Common myeloid progenitor, CD34-positive (primary cell): Measurements from ENCODE around the gene ACAD10.
"Not testable (repeated sequence)": the region's sequence is repeated elsewhere in the genome, so short reads cannot be mapped to it uniquely, and the experiment has no call there.

Experiments used
- CTCF ChIA-PET: fragments of 350-600 bp; sonication (Branson Sonifier 250); formaldehyde crosslinking; loops from one replicate; lab custom pipeline; 2021; ENCODE audit warnings: antibody characterized with exemption; lab: Charles Lee
- POLR2A ChIA-PET: fragments of 350-600 bp; sonication (Branson Sonifier 250); formaldehyde crosslinking; loops from one replicate; lab custom pipeline; 2021; ENCODE audit warnings: antibody characterized with exemption; lab: Charles Lee
- DNase-seq, 3 donors: peaks; one replicate each; pipeline versions ENCODE4 v3.0.0 to v3.0.0-alpha.2; 2013
- H3K27ac ChIP-seq, 2 experiments: 1 replicate in 1 of 2; 2 replicates in 1 of 2; pipeline ENCODE4 v1.7.0; 2013; ENCODE audit warnings: inconsistent platforms in 2 of 2, low read length in 2 of 2, mild to moderate bottlenecking in 2 of 2, low read depth in 1 of 2, moderate library complexity in 1 of 2; ENCODE audit not compliant: severe bottlenecking in 2 of 2, insufficient read depth in 1 of 2, poor library complexity in 1 of 2
- H3K27me3 ChIP-seq, 5 experiments: replicated peaks in 2 of 5; 1 replicate in 3 of 5; 2 replicates in 2 of 5; pipeline versions ENCODE4 v1.6.1 to v1.7.0; 2013; ENCODE audit warnings: low read length in 4 of 5, mild to moderate bottlenecking in 2 of 5, moderate library complexity in 2 of 5, inconsistent platforms in 1 of 5; ENCODE audit not compliant: insufficient read depth in 5 of 5, control insufficient read depth in 4 of 5
- H3K36me3 ChIP-seq, 4 experiments: 1 replicate in 2 of 4; 2 replicates in 2 of 4; pipeline versions ENCODE4 v1.6.1 to v1.7.0; 2013; ENCODE audit warnings: low read length in 3 of 4, control low read depth in 1 of 4, mild to moderate bottlenecking in 1 of 4; ENCODE audit not compliant: control insufficient read depth in 4 of 4, insufficient read depth in 4 of 4
- H3K4me1 ChIP-seq, 4 experiments: 1 replicate in 3 of 4; 2 replicates in 1 of 4; pipeline versions ENCODE4 v1.6.1 to v1.7.1; 2013; ENCODE audit warnings: low read length in 3 of 4, mild to moderate bottlenecking in 3 of 4, control low read depth in 1 of 4, inconsistent platforms in 1 of 4, moderate library complexity in 1 of 4; ENCODE audit not compliant: control insufficient read depth in 4 of 4, insufficient read depth in 4 of 4; ENCODE audit errors: control extremely low read depth in 1 of 4
- H3K4me3 ChIP-seq, 7 experiments: 1 replicate in 4 of 7; 2 replicates in 3 of 7; pipeline versions ENCODE4 v1.5.1 to v1.7.0; 2013; ENCODE audit warnings: mild to moderate bottlenecking in 7 of 7, low read length in 6 of 7, moderate library complexity in 6 of 7, inconsistent platforms in 2 of 7, low read depth in 2 of 7, control low read depth in 1 of 7; ENCODE audit not compliant: insufficient read depth in 4 of 7, control insufficient read depth in 1 of 7; ENCODE audit errors: extremely low read depth in 1 of 7
- H3K9me3 ChIP-seq, 5 experiments: 1 replicate in 4 of 5; 2 replicates in 1 of 5; pipeline versions ENCODE4 v1.6.1 to v1.7.1; 2013; ENCODE audit warnings: low read length in 4 of 5, mild to moderate bottlenecking in 2 of 5, inconsistent platforms in 1 of 5, low read depth in 1 of 5, moderate library complexity in 1 of 5; ENCODE audit not compliant: control insufficient read depth in 4 of 5, insufficient read depth in 2 of 5; ENCODE audit errors: control extremely low read depth in 1 of 5
- WGBS: methylation state at CpG from one replicate; pipeline ENCODE4 v1.1.5; 2013; ENCODE audit not compliant: insufficient coverage; 5-methylcytosine and 5-hydroxymethylcytosine counted together

ACAD10 gene

GRCh38 chr12:111664961-111665865 lies 20.6 kb upstream of the ACAD10 start:
- Histone ChIP-seq H3K27ac (no peak overlapping the region), H3K36me3 (peaks cover 14 to 67% (median 47%) of the 10 kb centered on the region in 4 experiments), H3K4me3 (no peak overlapping the region), H3K27me3 (no peaks in the 10 kb centered on the region), H3K4me1 (no peaks in the 10 kb centered on the region), H3K9me3 (no peaks in the 10 kb centered on the region)
- no peak for DNase-seq
- ChIA-PET POLR2A (no interaction called here), CTCF (interaction anchor here (1.0 to 1.7 kb wide), 3 partner anchors 9 to 137 kb away, joined by 3 to 5 read pairs (median 3); no protein-coding TSS in a partner anchor)
- 100% methylated on average over 11 of the region's 11 CpGs for WGBS

- peaks cover 21 to 81% (median 48%) of the 10 kb centered on the region in 4 experiments for H3K36me3 ChIP-seq
- ChIA-PET POLR2A (interaction anchor here (0.6 kb wide), 1 partner anchor 405 kb away, joined by 3 read pairs; no protein-coding TSS in a partner anchor), CTCF (interaction anchor here (0.8 to 2.9 kb wide), 7 partner anchors 10 to 277 kb away, joined by 3 to 12 read pairs (median 4); partner anchors contain the start of genes ACAD10 and BRAP)
- H3K27ac ChIP-seq = no peak overlapping the region
- no peaks in the 10 kb centered on the region for H3K9me3 ChIP-seq
- no peak for DNase-seq
- no peaks in the 10 kb centered on the region for H3K27me3 ChIP-seq
- H3K4me1 ChIP-seq = no peaks in the 10 kb centered on the region
- 95% methylated on average over 7 of the region's 10 CpGs for WGBS
- H3K4me3 ChIP-seq = no peak overlapping the region
Observed at GRCh38 chr12:111672822-111673381, 13.0 kb upstream of the ACAD10 start.

GRCh38 chr12:111673503-111673902 lies 12.3 kb upstream of the ACAD10 start:
- WGBS = 92% methylated on average over 2 of the region's 3 CpGs
- Histone ChIP-seq H3K4me3 (no peak overlapping the region), H3K9me3 (no peaks in the 10 kb centered on the region), H3K27me3 (no peaks in the 10 kb centered on the region), H3K4me1 (no peaks in the 10 kb centered on the region), H3K36me3 (peaks cover 21 to 84% (median 49%) of the 10 kb centered on the region in 4 experiments), H3K27ac (no peak overlapping the region)
- CTCF ChIA-PET = interaction anchor here (0.7 to 2.9 kb wide), 4 partner anchors 9 to 277 kb away, joined by 3 to 12 read pairs (median 6); partner anchors contain the start of genes ACAD10 and BRAP
- POLR2A ChIA-PET = no interaction called here
- DNase-seq = peak; percentile 20 to 33 (median 20)

GRCh38 chr12:111677186-111677585 lies 8.7 kb upstream of the ACAD10 start:
- H3K4me1 ChIP-seq = no peaks in the 10 kb centered on the region
- H3K9me3 ChIP-seq = no peaks in the 10 kb centered on the region
- WGBS = 100% methylated on average over 3 of the region's 5 CpGs
- no peaks in the 10 kb centered on the region for H3K27me3 ChIP-seq
- peaks cover 22 to 79% (median 61%) of the 10 kb centered on the region in 4 experiments for H3K36me3 ChIP-seq
- no peak overlapping the region for H3K4me3 ChIP-seq
- no peak overlapping the region for H3K27ac ChIP-seq
- POLR2A ChIA-PET = no interaction called here
- DNase-seq = no peak
- CTCF ChIA-PET = no interaction called here

GRCh38 chr12:111684485-111685198 lies 1.2 kb upstream of the ACAD10 start:
- peak in 1 of 3 donors; percentile 3 for DNase-seq
- H3K27me3 ChIP-seq, H3K9me3 ChIP-seq: not testable (repeated sequence)
- ChIA-PET CTCF (interaction anchor here (0.8 to 2.0 kb wide), 3 partner anchors 12 to 128 kb away, joined by 3 to 12 read pairs (median 4); no protein-coding TSS in a partner anchor), POLR2A (interaction anchor here (0.6 to 0.7 kb wide), 3 partner anchors 86 to 217 kb away, joined by 3 to 4 read pairs (median 3); no protein-coding TSS in a partner anchor)
- H3K4me3 ChIP-seq = peak overlapping the region in 6 of 7 experiments; percentile 84 to 99 (median 94)
- 88% methylated on average over 9 of the region's 13 CpGs for WGBS
- peak overlapping the region; percentile 90 to 96 for H3K27ac ChIP-seq
- peaks cover 7 to 28% (median 22%) of the 10 kb centered on the region in 4 experiments for H3K4me1 ChIP-seq
- H3K36me3 ChIP-seq = peaks cover 3 to 31% (median 22%) of the 10 kb centered on the region in 4 experiments

- peak in 1 of 3 donors; percentile 13 for DNase-seq
- peaks cover 7 to 28% (median 22%) of the 10 kb centered on the region in 4 experiments for H3K4me1 ChIP-seq
- CTCF ChIA-PET = interaction anchor here (0.7 to 2.0 kb wide), 3 partner anchors 13 to 155 kb away, joined by 3 to 12 read pairs (median 3); no protein-coding TSS in a partner anchor
- POLR2A ChIA-PET = interaction anchor here (0.6 to 1.2 kb wide), 3 partner anchors 129 to 168 kb away, joined by 3 to 4 read pairs (median 3); no protein-coding TSS in a partner anchor
- H3K27ac ChIP-seq = peak overlapping the region; percentile 90 to 96
- peak overlapping the region; percentile 80 to 99 (median 92) for H3K4me3 ChIP-seq
- 0% methylated on average over 36 of the region's 36 CpGs for WGBS
- H3K9me3 ChIP-seq = no peaks in the 10 kb centered on the region
- H3K27me3 ChIP-seq = no peaks in the 10 kb centered on the region
- H3K36me3 ChIP-seq = peaks cover 0 to 27% (median 17%) of the 10 kb centered on the region in 4 experiments
Observed at GRCh38 chr12:111685322-111685810, 487 bp upstream of the ACAD10 start.
